Astrocyte of the cerebellum (primary cell): Measurements from ENCODE around the gene NELFB.

Experiments used
- DNase-seq: peaks from one replicate; pipeline ENCODE4 v3.0.0-alpha.2; 2011; ENCODE audit warnings: low read depth
- H3K4me3 ChIP-seq: 2 replicates; pipeline ENCODE4 v1.5.1; 2011; ENCODE audit warnings: mild to moderate bottlenecking, low read depth, low read length, moderate library complexity
- CTCF ChIP-seq: IDR thresholded peaks from 2 replicates; pipeline ENCODE4 v1.5.1; 2012; ENCODE audit warnings: low read length, low read depth, moderate library complexity, mild to moderate bottlenecking; ENCODE audit errors: missing control alignments
- in situ Hi-C: cut with HindIII; loops from 2 replicates; pipeline ENCODE4 v1.10.0; 2017; ENCODE audit warnings: low sequenced_read_pairs

NELFB gene

DNA sequence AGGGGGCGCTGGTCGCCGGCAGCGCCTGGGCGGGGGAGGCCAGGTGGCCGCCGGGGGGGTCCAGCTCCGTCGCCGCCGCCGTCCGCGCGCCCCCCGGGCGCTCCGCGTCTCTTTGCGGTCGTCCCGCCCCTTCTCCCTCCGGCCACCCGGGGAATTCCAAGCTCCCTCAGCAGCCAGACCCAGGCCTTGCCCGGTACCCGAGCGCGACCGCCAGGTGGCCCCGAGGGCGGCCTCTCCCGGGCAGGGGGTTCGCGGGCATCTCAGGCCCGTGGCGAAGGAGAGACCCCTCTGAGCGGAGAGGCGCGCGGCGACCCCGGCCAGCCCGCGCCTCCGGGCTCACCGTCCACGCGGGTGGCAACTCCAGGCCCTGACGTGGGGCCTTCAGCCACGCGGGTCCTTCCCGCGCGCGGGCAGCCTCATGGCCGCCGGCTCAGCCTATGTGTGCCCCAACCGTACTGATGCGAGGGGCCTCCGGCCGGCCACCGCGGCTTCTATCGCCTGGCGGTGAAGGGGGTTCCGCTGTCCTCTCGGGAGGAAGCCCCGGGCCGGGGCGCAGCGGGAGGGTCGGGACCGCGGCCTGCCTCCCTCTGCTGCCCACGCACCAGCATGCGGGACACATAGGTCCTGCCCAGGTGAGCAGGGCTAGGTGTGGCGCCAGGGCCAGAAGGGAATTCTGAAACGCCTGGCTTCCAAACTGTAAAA, 47.5 kb downstream of the NELFB start:
- in situ Hi-C loops, result no loop called here
- H3K4me3 ChIP-seq, result peak overlapping the region; percentile 24
- no peak for DNase-seq
- TF ChIP-seq CTCF, result peak; percentile 52

DNA sequence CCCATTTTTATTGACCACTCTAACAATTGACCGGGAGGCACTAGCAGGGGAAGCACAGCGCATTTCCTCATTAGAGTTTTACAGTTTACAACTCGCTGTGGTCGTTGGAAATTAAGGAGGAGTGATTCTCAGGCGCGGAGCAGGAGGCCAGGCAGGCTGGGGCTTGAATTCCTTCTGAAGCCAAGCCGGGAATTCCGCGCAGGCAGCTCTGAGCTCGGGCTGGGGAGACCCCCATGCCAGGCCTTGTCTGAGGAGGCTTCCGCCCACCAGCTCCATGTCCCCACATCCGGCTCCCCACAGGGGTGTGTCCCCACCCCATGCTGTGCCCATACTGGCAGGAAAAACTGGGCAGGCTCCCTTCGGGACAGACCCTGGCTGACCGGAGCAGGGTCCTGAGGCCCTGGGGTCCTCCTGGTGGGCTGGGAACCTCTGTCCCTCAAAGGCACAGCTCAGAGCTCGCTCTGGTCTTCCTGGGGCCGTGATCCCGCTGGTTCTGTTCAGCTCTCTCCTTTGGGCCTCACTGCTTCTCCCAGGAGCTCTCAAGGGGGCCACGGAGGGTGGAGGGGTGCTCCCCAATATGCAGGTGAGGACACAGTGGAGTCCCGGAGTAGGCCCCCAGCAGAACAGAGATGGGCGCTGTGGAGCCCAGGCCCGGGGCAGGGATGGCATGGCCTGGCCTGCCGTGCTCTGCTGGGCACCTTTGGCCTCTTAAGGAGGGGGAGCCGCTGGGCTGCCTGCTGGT, 48.2 kb downstream of the NELFB start:
- in situ Hi-C loops, result no loop called here
- no peak for TF ChIP-seq CTCF
- no peak overlapping the region for H3K4me3 ChIP-seq
- no peak for DNase-seq

DNA sequence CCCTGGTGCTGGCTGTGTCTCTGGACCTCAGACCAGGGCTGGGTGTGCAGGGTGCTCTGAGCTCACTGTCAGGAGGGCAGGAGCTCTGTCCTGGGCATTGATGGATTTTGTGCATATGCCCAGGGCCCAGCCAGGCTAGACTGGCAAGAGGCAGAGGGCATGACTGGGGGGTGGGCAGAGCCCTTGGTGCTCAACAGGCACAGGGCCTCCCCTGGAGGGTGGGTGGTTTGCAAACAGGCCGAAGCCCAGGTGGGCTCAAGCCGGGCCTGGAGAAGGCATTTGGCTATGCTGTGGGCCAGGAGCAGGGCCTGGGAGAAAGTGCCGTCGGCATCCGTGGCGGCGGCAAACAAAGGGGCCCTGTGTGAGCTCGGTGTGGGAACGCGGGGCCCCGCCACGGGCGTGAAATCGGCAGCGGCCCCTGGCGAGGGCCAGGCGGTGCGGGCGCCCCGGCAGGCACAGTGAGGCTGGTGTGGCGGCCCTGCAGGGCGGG, 48.8 kb downstream of the NELFB start:
- no peak overlapping the region for H3K4me3 ChIP-seq
- DNase-seq, result no peak
- no peak for TF ChIP-seq CTCF
- in situ Hi-C loops, result no loop called here

- H3K4me3 ChIP-seq, result no peak overlapping the region
- TF ChIP-seq CTCF, result no peak
- no peak for DNase-seq
- in situ Hi-C loops, result no loop called here
These were observed 49.4 kb downstream of the NELFB start for GRCh38 chr9:137304383-137305059.

DNA sequence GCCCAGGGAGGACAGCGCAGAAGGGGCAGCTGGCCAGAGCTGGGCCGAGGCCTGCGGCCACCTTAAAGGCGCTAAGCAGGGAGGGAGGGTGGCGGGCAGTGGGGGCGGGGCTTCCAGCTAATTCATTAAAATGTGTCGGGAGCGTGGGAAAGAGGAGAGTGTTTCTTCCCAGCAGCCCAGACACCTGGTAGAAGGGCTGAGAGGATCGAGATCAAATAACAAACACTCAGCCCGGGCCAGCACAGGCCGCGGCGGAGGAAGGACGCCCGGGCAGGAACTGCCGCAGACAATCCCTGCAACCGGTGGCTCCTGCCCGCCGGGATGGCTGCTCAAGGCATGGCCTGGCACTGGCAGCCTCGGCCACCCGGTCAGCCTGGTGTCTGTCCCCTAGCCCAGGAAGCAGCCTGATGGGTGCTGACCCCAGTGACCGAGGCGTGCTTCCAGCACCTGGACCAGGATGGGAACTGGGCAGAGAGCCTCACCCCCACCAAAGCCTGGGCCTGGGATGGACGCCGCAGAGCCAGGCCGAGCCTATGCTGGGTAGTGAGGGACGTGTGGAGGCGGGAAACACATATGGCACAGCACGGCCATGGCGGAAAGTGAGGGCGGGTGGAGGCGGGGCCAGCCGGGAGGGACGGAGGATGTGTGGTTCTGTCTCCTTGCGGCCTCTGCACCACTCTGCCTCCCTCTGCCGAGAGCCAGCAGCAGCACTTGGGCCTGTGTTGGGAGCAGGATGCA, 50.1 kb downstream of the NELFB start:
- in situ Hi-C loops, result no loop called here
- no peak for DNase-seq

More for the DNA sequence above, 50.1 kb downstream of the NELFB start:
- no peak overlapping the region for H3K4me3 ChIP-seq
- peak; percentile 3 for TF ChIP-seq CTCF
